Activated CD4-positive, alpha-beta T cell treated with anti-CD3 and anti-CD28 coated beads, Interleukin-2, amount 50 U/mL, for 24 hours (primary cell): Measurements from ENCODE around the gene F2RL3.
"Not testable (repeated sequence)": the region's sequence is repeated elsewhere in the genome, so short reads cannot be mapped to it uniquely, and the experiment has no call there.

Source experiments
- DNase-seq, 2 donors: peaks; one replicate each; pipeline ENCODE4 v3.0.0-alpha.2; 2020; ENCODE audit warnings: low read depth in 1 of 2, low spot score in 1 of 2

Gene F2RL3

DNA sequence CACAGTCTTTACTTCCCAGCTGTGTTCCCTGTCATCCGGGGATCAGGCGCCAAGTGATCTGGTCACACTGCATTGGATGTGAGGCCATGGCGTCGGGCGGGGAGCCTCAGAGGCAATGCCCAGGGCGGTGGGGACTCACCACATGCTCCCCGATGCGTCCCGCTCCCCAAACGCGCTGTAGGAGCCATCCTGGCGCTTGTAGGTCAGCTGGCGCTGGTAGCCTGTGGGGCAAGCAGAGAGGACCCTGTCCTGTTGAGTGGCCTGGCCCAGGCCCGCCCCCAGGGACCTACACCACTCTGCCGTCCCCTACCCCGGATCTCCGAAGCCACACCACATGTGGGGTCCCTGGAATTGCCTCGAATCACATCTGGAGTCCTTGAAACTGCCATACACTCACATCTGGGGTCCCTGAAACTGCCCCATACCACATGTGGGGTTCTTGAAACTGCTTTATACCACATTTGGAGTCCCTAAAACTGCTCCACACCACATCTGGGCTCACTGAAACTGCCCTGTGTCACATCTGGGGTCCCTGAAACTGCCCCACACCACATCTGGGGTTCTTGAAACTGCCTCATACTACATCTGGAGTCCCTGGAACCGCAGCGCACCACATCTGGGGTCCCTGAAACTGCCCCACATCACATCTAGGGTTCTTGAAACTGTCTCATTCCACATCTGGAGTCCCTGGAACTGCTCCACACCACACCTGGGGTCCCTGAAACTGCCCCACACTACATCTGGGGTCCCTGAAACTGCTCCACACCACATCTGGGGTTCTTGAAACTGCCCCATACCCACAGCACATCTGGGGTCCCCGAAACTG, 33.2 kb downstream of the F2RL3 start:
- DNase-seq: no peak

DNA sequence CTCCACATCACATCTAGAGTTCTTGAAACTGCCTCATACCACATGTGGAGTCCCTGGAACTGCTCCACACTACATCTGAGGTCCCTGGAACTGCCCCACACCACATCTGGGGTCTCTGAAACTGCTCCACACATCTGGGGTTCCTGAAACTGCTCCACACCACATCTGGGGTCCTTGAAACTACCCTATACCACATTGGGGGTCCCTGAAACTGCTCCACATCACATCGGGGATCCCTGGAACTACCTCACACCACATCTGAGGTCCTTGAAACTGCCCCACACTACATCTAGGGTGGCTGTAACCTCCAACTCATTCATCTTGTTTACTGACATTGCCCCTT, 33.8 kb downstream of the F2RL3 start:
- DNase-seq: no peak

DNA sequence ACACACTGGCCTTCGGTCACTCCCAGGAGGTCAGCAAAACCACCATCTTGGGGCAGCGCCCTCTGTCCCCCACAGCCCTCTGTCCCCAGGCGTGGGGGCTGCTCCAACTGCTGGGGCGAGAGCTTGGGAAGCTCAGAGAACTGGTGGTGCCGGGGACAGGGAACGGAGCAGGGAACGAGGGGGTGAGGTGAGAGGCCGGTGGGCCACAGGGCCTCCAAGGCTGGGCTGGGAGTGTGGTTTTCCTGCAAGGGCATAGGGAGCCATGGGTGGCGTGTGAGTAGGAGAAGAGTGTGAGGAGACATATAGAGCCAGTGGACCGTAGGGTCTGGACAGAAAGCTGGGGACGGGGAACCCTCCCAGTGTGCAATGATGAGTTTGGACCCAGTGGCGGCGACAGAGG, 34.1 kb downstream of the F2RL3 start:
- no peak for DNase-seq

DNA sequence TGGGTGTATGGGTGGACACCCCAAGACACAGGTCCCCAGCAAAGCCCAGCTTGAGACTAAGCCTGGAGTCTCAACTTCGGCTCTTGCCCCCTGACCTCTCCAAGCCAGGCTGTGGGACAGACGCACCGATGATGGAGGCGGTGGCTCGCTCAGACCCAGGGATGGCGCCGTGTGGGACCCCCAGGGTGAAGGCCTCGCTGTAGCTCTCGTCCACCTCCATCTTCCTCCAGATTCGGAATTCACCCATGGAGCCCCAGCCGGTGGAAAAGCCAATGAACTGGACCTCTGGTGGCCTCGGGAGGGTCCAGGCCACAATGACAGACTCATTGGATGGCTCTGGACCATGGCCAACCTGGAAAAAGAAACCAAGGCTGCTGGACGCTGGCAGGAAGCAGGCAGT, 39.1 kb downstream of the F2RL3 start:
- no peak for DNase-seq

DNA sequence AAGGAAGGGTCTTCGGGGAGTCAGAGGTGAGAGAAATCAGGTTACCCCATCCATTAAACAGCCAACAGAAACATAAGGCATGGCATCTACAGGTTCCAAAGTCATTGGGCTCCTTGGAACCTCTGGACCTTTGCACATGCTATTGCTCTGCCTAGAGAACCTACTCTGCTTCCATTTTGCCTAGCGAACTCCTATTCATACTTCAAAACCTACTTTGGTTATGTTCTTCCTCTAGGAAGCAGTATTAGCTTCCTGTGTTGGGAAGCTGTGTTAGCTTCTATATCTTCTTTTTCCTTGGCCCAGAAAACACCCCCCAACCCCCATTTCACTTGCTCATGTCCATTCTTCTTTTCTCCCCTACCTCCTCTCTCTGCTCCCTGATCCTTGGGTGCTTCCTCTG, 39.6 kb downstream of the F2RL3 start:
- no peak for DNase-seq

DNA sequence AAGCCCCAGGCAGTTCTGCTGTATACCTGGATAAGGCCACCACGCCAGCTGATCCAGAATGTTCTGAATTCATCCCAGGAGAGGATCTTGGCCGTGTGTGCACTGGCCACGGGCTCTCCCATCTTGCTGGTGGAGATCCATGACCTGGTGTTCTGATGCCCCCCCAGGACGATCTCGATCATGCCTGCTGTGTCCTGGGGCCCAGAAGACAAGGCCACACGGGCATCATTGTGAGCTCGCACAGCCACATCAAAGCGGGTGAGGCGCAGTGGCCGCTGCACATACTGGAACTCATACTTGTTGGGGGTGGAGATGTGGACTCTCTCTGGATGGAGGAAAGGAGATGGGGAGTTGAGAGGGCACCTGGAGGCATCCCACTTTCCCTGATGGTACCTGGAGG, 40.1 kb downstream of the F2RL3 start:
- no peak for DNase-seq

DNA sequence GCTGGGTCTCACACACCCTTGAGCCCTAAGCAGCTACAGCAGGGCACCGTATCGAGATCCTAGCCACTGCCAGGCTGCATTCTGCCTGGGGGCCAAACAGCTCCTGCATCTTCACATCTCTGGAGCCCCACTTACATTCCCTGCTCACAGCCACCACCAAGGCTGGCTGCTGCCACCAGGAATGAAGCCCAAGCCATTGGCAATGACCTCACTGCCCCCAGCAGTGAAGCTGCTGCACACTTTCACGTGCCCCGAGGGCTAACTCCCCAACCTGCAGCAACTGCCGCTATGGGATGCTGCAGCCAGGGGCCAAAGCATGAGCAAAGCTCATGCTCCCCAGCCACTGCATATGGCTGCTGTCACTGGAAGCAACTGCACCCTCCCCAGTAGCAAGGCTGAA, 42.0 kb downstream of the F2RL3 start:
- DNase-seq: no peak

DNA sequence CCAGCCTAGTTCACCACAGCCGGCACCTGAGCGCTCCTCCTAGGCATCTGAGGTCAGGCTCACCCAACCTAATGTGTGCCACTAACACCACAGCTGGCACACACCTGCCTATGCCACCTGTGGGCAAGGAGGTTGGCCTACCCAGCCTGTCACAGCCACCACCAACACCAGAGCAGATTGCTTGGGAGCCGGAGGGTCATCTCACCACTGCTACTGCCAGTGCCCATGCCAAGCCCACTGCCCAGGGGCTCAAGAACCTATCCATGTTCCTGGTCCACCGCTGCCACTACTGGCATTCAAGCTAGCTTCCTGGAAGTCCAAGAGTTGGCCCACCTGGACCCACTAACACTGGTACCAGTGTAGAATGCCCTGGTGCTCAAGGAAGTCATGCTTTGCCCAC, 42.5 kb downstream of the F2RL3 start:
- DNase-seq: no peak

DNA sequence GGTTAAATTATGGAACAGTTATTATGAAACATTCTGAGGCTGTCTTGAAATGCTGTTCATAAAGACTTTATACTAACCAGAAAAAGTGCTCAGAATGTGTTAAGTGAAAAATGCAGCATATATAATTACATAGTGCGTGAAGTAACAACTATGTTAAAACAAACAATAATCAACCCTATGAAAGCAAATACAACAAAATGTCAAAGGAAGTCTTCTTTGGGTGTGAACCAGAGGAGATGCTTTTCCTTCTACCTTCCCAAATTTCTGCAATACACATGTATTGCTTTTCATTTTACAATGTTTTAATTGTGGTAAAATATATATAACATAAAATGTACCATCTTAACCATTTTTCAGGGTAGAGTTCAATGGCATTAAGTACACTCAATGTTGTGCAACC, 45.7 kb downstream of the F2RL3 start:
- DNase-seq: no peak

DNA sequence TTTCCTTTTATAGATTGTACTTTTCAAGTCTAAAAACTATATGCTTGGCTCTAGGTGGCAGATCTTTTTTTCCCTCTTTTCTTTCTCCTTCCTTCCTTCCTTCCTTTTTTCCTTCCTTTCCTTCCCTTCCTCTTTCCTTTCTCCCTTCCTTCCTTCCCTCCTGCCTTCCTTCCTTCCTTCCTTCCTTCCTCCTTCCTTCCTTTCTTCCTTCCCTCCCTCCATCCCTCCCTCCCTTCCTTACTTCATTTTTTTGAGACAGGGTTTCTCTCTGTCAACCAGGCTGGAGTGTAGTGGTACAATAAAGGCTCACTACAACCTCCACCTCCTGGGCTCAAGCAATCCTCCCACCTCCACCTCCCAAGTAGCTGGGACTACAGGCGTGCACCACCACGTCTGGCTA, 48.1 kb downstream of the F2RL3 start:
- no peak for DNase-seq

DNA sequence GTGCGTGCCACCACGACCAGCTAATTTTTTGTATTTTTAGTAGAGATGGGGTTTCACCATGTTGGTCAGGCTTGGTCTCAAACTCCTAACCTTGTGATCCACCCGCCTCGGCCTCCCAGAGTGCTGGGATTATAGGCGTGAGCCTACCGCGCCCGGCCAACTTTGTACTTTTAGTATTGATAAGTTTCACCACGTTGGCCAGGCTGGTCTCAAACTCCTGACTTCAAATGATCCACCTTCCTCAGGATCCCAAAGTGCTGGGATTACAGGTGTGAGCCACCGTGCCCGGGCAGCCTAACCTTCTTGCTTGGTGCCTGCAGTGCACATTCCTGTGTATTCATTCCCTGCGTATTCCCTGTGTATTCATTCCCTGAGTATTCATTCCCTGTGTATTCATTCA, 49.0 kb downstream of the F2RL3 start:
- DNase-seq: not testable (repeated sequence)

DNA sequence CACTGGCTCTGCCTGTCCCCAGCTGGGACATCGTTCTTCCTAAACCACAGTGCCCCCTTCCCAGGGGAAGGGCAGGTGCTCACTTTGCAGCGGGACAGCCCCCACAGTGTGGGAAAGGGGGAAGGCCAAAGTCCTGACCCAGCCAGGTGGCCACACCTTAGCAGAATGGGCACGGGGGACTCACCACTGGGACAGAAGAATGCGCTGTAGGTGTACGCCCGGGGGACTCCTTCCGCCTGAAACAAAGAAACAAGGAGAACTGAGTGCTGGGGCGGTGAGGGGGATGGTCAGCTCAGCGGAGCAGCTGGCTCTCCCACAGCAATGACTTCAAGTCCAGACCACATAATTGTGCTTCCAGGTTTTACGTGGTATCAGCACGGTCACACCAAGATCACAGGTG, 49.4 kb downstream of the F2RL3 start:
- DNase-seq: no peak

DNA sequence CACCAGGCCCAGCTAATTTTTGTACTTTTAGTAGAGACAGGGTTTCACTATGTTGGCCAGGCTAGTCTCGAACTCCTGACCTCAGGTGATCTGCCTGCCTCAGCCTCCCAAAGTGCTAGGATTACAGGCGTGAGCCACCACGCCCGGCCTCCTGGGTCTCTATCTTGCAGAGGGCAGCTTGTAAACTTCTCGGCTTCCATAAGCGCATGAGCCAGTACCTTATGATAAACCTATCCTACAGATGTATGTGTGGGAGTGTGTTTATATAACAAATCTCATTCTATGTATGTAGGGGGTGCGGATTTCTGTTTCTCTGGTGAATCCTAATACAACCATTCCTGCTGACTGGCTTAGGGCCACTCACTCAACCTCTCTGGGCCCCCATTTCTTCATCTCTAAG, 51.3 kb downstream of the F2RL3 start:
- DNase-seq: not testable (repeated sequence)

DNA sequence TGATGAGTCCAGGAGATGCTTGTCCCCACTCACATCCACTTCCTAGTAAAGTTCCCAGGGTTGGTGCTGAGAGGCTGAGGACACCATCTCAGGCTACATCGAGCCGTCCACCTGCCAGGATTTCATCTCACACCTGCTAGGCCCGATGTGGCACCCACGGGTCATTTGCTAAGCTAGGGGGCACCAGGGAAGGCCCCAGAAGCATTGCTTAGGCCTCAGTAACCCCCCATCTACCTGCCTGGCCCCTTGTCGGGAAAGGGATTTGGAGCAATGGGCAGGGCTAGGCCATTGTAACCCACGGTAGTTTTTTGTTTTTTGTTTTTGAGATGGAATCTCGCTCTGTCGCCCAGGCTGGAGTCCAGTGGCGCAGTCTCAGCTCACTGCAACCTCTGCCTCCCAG, 51.8 kb downstream of the F2RL3 start:
- no peak for DNase-seq
